SJSA1 (cell line): Measurements from ENCODE around the gene VLDLR. TPM values are rescaled to one million over a fixed set of nuclear protein-coding genes. Genes with fewer than 3 reads are reported as not detected.

Experiments used
- DNase-seq, 2 experiments: peaks; one replicate each; pipeline ENCODE4 v3.0.0-alpha.2; 2015 to 2020; ENCODE audit warnings: low spot score in 2 of 2, low read depth in 1 of 2
- H3K27ac ChIP-seq: fragments of 250-450 bp; sonication (Bioruptor Pico); 2 replicates; pipeline ENCODE4 v1.5.1; 2020; ENCODE audit warnings: mild to moderate bottlenecking, moderate library complexity
- H3K27me3 ChIP-seq: fragments of 250-450 bp; sonication (Bioruptor Pico); replicated peaks from 2 replicates; pipeline ENCODE4 v1.5.1; 2020; ENCODE audit warnings: mild to moderate bottlenecking, moderate library complexity
- H3K36me3 ChIP-seq: fragments of 250-450 bp; sonication (Bioruptor Pico); 2 replicates; pipeline ENCODE4 v1.5.1; 2020; ENCODE audit warnings: mild to moderate bottlenecking
- H3K4me1 ChIP-seq: fragments of 250-450 bp; sonication (Bioruptor Pico); replicated peaks from 2 replicates; pipeline ENCODE4 v1.6.1; 2021; ENCODE audit warnings: mild to moderate bottlenecking
- H3K4me3 ChIP-seq: fragments of 250-450 bp; sonication (Bioruptor Pico); 2 replicates; pipeline ENCODE4 v1.5.1; 2020; ENCODE audit warnings: mild to moderate bottlenecking
- H3K9me3 ChIP-seq: fragments of 250-450 bp; sonication (Bioruptor Pico); replicated peaks from 2 replicates; pipeline ENCODE4 v1.5.1; 2020; ENCODE audit warnings: mild to moderate bottlenecking
- total RNA-seq: library from RNA; depleted of rRNA; stranded (reverse); fragments of >200 nt; shearing (Covaris generic); gene quantifications from 2 replicates; pipeline ENCODE4 v1.2.3, GENCODE V29; 2014

VLDLR gene
- total RNA-seq, 1 experiment from 2014 or later, result 1.1 TPM

GRCh38 chr9:2662496-2662895 lies 40.9 kb downstream of the VLDLR start:
- Histone ChIP-seq H3K4me1 (no peaks in the 10 kb centered on the region), H3K36me3 (no peaks in the 10 kb centered on the region), H3K27me3 (no peaks in the 10 kb centered on the region), H3K4me3 (no peak overlapping the region), H3K27ac (no peak overlapping the region), H3K9me3 (no peaks in the 10 kb centered on the region)
- no peak for DNase-seq

- H3K27ac ChIP-seq, result no peak overlapping the region
- no peaks in the 10 kb centered on the region for H3K36me3 ChIP-seq
- no peak for DNase-seq
- H3K4me1 ChIP-seq, result no peaks in the 10 kb centered on the region
- H3K27me3 ChIP-seq, result no peaks in the 10 kb centered on the region
- H3K4me3 ChIP-seq, result no peak overlapping the region
- H3K9me3 ChIP-seq, result no peaks in the 10 kb centered on the region
These were observed 42.0 kb downstream of the VLDLR start for GRCh38 chr9:2663461-2664173.

GRCh38 chr9:2664174-2665065 lies 42.8 kb downstream of the VLDLR start:
- H3K4me3 ChIP-seq, result no peak overlapping the region
- no peak for DNase-seq
- H3K9me3 ChIP-seq, result no peaks in the 10 kb centered on the region
- no peaks in the 10 kb centered on the region for H3K27me3 ChIP-seq
- no peaks in the 10 kb centered on the region for H3K4me1 ChIP-seq
- H3K36me3 ChIP-seq, result no peaks in the 10 kb centered on the region
- no peak overlapping the region for H3K27ac ChIP-seq

- no peak for DNase-seq
- Histone ChIP-seq H3K9me3 (no peaks in the 10 kb centered on the region), H3K4me3 (no peak overlapping the region), H3K36me3 (no peaks in the 10 kb centered on the region), H3K4me1 (no peaks in the 10 kb centered on the region), H3K27ac (no peak overlapping the region), H3K27me3 (no peaks in the 10 kb centered on the region)
These were observed 45.0 kb downstream of the VLDLR start for GRCh38 chr9:2666569-2666968.

GRCh38 chr9:2673161-2673560 lies 51.6 kb downstream of the VLDLR start:
- no peaks in the 10 kb centered on the region for H3K27me3 ChIP-seq
- no peaks in the 10 kb centered on the region for H3K36me3 ChIP-seq
- no peak for DNase-seq
- no peak overlapping the region for H3K27ac ChIP-seq
- no peak overlapping the region for H3K4me3 ChIP-seq
- no peaks in the 10 kb centered on the region for H3K9me3 ChIP-seq
- no peaks in the 10 kb centered on the region for H3K4me1 ChIP-seq

GRCh38 chr9:2674141-2674824 lies 52.7 kb downstream of the VLDLR start:
- H3K27me3 ChIP-seq, result no peaks in the 10 kb centered on the region
- no peaks in the 10 kb centered on the region for H3K9me3 ChIP-seq
- DNase-seq, result no peak
- no peak overlapping the region for H3K4me3 ChIP-seq
- H3K36me3 ChIP-seq, result no peaks in the 10 kb centered on the region
- H3K27ac ChIP-seq, result no peak overlapping the region
- H3K4me1 ChIP-seq, result no peaks in the 10 kb centered on the region

- Histone ChIP-seq H3K27me3 (no peaks in the 10 kb centered on the region), H3K9me3 (no peaks in the 10 kb centered on the region), H3K36me3 (no peaks in the 10 kb centered on the region), H3K4me3 (no peak overlapping the region), H3K27ac (no peak overlapping the region), H3K4me1 (no peaks in the 10 kb centered on the region)
- no peak for DNase-seq
These were observed 54.2 kb downstream of the VLDLR start for GRCh38 chr9:2675834-2676233.

GRCh38 chr9:2676466-2676865 lies 54.9 kb downstream of the VLDLR start:
- DNase-seq, result no peak
- Histone ChIP-seq H3K27ac (no peak overlapping the region), H3K36me3 (no peaks in the 10 kb centered on the region), H3K9me3 (no peaks in the 10 kb centered on the region), H3K4me1 (no peaks in the 10 kb centered on the region), H3K27me3 (no peaks in the 10 kb centered on the region), H3K4me3 (no peak overlapping the region)

- no peaks in the 10 kb centered on the region for H3K27me3 ChIP-seq
- no peak overlapping the region for H3K27ac ChIP-seq
- no peak for DNase-seq
- no peak overlapping the region for H3K4me3 ChIP-seq
- no peaks in the 10 kb centered on the region for H3K36me3 ChIP-seq
- H3K9me3 ChIP-seq, result no peaks in the 10 kb centered on the region
- no peaks in the 10 kb centered on the region for H3K4me1 ChIP-seq
These were observed 56.6 kb downstream of the VLDLR start for GRCh38 chr9:2677915-2678889.

GRCh38 chr9:2679011-2679410 lies 57.4 kb downstream of the VLDLR start:
- no peaks in the 10 kb centered on the region for H3K36me3 ChIP-seq
- no peak overlapping the region for H3K4me3 ChIP-seq
- H3K4me1 ChIP-seq, result no peaks in the 10 kb centered on the region
- H3K27ac ChIP-seq, result no peak overlapping the region
- H3K27me3 ChIP-seq, result no peaks in the 10 kb centered on the region
- no peaks in the 10 kb centered on the region for H3K9me3 ChIP-seq
- no peak for DNase-seq

- Histone ChIP-seq H3K36me3 (no peaks in the 10 kb centered on the region), H3K27me3 (no peaks in the 10 kb centered on the region), H3K9me3 (no peaks in the 10 kb centered on the region), H3K27ac (no peak overlapping the region), H3K4me3 (no peak overlapping the region), H3K4me1 (no peaks in the 10 kb centered on the region)
- no peak for DNase-seq
These were observed 60.4 kb downstream of the VLDLR start for GRCh38 chr9:2681981-2682380.

- Histone ChIP-seq H3K27me3 (no peaks in the 10 kb centered on the region), H3K9me3 (no peaks in the 10 kb centered on the region), H3K27ac (no peak overlapping the region), H3K4me1 (no peaks in the 10 kb centered on the region), H3K36me3 (no peaks in the 10 kb centered on the region), H3K4me3 (no peak overlapping the region)
- no peak for DNase-seq
These were observed 65.3 kb downstream of the VLDLR start for GRCh38 chr9:2686911-2687310.

- Histone ChIP-seq H3K27me3 (no peaks in the 10 kb centered on the region), H3K36me3 (no peaks in the 10 kb centered on the region), H3K4me1 (no peaks in the 10 kb centered on the region), H3K4me3 (no peak overlapping the region), H3K9me3 (no peaks in the 10 kb centered on the region), H3K27ac (no peak overlapping the region)
- no peak for DNase-seq
These were observed 67.0 kb downstream of the VLDLR start for GRCh38 chr9:2688636-2689035.
